Measurements from ENCODE around the gene CDK6. TPM values are rescaled to one million over a fixed set of nuclear protein-coding genes. Genes with fewer than 3 reads are reported as not detected.

Gene CDK6
- total RNA-seq, 4 donors from 2014 or later, result 9.5 to 21.4 (median 15.9) TPM

- TF ChIP-seq CTCF (IDR thresholded peaks at IDR 0.05; ENCODE audit: low read depth), result no peak
These were observed 80.7 kb downstream of the CDK6 start for GRCh38 chr7:92755680-92756079.

GRCh38 chr7:92754919-92755581, 81.3 kb downstream of the CDK6 start:
- TF ChIP-seq CTCF (IDR thresholded peaks at IDR 0.05; ENCODE audit: low read depth), result no peak

- TF ChIP-seq CTCF (IDR thresholded peaks at IDR 0.05; ENCODE audit: low read depth), result no peak
These were observed 82.8 kb downstream of the CDK6 start for GRCh38 chr7:92753614-92754013.

GRCh38 chr7:92751902-92752901, 84.2 kb downstream of the CDK6 start:
- no peak for TF ChIP-seq CTCF (IDR thresholded peaks at IDR 0.05; ENCODE audit: low read depth)

- TF ChIP-seq CTCF (IDR thresholded peaks at IDR 0.05; ENCODE audit: low read depth), result no peak
These were observed 85.4 kb downstream of the CDK6 start for GRCh38 chr7:92750946-92751345.

- no peak for TF ChIP-seq CTCF (IDR thresholded peaks at IDR 0.05; ENCODE audit: low read depth)
These were observed 85.9 kb downstream of the CDK6 start for GRCh38 chr7:92750447-92750839.

GRCh38 chr7:92749832-92750446, 86.4 kb downstream of the CDK6 start:
- TF ChIP-seq CTCF (IDR thresholded peaks at IDR 0.05; ENCODE audit: low read depth), result no peak
